GM06990 (cell line): ENCODE data around the gene SPSB1.

ENCODE experiments used
- DNase-seq: peaks from one replicate; pipeline ENCODE4 v3.0.0-alpha.2; 2011; ENCODE audit not compliant: insufficient read length; ENCODE audit errors: extremely low read depth
- H3K27me3 ChIP-seq: replicated peaks from 2 replicates; pipeline ENCODE4 v1.6.0; 2011; ENCODE audit warnings: low read length; ENCODE audit not compliant: control insufficient read depth, insufficient read depth
- H3K36me3 ChIP-seq: 2 replicates; pipeline ENCODE4 v1.5.1; 2011; ENCODE audit warnings: low read length; ENCODE audit not compliant: control insufficient read depth, insufficient read depth
- H3K4me3 ChIP-seq: replicated peaks from 2 replicates; pipeline ENCODE4 v1.5.1; 2011; ENCODE audit warnings: low read depth, mild to moderate bottlenecking, control low read depth, low read length
- TF ChIP-seq, protein P1 (sequence below): IDR thresholded peaks from 2 replicates; pipeline ENCODE4 v1.5.1; 2011; ENCODE audit warnings: low read length, control low read depth, mild to moderate bottlenecking, inconsistent platforms; ENCODE audit not compliant: insufficient read depth, poor library complexity, severe bottlenecking

Gene SPSB1

DNA sequence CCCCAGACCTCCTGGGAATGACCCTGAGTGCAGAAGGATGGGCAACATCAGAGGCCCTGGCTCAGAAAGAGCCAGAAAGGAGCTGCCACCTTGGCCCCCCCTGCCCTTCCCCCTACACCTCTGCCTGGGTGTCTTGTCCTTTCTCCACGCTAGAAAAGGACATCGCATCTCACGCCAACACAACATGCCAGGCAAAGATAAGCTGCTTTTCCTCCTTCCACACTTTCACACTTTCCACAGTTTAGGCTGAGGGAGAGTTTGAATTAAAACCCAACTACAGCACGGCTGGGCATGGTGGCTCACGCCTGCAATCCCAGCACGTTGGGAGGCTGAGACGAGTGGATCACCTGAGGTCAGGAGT lies 109.5 kb downstream of the SPSB1 start:
- Histone ChIP-seq H3K36me3 (no peaks in the 10 kb centered on the region), H3K27me3 (no peaks in the 10 kb centered on the region; the same call in 1 of the 2 replicates), H3K4me3 (no peak overlapping the region)
- TF ChIP-seq, protein P1, sequence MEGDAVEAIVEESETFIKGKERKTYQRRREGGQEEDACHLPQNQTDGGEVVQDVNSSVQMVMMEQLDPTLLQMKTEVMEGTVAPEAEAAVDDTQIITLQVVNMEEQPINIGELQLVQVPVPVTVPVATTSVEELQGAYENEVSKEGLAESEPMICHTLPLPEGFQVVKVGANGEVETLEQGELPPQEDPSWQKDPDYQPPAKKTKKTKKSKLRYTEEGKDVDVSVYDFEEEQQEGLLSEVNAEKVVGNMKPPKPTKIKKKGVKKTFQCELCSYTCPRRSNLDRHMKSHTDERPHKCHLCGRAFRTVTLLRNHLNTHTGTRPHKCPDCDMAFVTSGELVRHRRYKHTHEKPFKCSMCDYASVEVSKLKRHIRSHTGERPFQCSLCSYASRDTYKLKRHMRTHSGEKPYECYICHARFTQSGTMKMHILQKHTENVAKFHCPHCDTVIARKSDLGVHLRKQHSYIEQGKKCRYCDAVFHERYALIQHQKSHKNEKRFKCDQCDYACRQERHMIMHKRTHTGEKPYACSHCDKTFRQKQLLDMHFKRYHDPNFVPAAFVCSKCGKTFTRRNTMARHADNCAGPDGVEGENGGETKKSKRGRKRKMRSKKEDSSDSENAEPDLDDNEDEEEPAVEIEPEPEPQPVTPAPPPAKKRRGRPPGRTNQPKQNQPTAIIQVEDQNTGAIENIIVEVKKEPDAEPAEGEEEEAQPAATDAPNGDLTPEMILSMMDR: no peak
- no peak for DNase-seq

DNA sequence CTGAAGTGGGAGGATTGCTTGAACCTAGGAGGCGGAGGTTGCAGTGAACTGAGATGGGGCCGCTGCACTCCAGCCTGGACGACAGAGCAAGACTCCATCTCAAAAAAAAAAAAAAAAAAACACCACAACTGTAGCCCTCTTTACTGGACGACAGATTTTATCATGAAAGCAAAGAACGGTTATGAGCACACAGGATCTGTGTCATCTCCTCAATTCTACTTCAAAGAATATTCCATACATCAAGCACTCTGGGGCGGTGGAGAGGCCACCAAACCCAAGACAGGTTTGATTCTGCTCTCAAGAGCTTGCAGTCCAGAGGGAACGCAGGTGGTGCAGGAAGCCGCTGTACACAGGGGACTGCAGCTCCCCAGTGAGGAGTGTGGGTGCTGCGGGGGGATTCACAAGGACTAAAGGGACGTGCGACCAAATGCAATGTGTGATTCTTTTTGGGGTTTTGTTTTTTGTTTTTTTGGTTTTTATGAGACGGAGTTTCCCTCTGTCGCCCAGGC lies 110.1 kb downstream of the SPSB1 start:
- Histone ChIP-seq H3K36me3 (no peaks in the 10 kb centered on the region), H3K27me3 (no peaks in the 10 kb centered on the region; the same call in 1 of the 2 replicates), H3K4me3 (no peak overlapping the region)
- no peak for DNase-seq
- TF ChIP-seq, protein P1: no peak

DNA sequence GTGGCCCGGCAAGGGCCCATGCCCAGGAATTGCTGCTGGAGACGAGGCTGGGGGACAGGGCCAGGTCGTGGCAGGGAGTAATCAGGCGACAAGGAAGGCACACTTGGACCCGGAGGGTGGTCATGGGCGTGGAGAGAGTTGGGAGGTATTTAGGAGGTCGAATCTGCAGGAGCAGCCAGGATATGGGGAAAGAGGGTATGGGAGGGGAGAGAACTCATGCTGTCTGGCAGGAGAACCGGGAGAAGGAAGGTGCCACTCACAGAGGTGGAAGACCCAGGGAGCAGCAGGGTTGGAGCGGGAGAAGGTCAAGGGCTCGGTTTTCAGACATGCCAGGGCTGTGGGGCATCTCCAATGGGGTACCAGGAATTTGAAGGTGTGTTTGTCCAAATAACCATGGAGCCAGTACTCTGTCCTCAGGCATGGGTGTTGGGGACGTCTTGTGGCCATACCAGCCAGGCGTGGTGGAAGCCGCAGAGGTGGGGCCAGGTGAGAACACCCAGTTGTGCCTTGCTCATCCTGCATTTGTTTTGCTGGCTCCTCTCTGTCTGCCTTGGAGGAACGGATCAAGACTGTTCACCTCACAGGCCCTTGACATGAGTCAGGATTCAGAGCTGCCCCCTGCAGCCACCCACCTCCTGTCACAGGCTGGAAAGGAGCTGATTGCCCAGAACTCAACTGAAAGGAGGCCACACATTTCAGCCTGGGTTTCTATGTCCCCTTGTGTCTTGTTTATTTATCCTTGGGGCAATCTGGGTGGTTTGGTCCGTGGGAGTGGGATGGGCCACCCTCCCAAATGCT lies 111.6 kb downstream of the SPSB1 start:
- no peaks in the 10 kb centered on the region for H3K27me3 ChIP-seq

DNA sequence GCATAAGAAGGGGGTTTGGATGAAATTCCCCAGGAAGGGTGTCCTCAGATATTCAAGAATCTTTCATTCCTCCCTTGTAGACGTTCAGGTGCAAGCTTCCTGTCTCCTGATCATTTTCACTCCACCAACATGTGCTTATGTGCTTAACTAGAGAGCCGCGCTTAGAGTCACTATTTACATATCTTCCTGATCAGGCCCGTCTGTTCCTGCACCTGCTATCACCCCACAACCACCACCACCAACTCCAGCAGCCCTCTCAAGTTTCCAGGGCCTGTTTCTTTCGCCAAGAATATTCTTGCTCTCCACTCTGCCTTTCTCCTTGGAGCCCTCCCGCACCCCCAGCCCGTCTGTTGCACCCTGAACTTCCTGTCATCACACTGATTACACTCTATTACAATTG lies 113.4 kb downstream of the SPSB1 start:
- TF ChIP-seq, protein P1: no peak
- Histone ChIP-seq H3K27me3 (no peaks in the 10 kb centered on the region), H3K4me3 (no peak overlapping the region), H3K36me3 (no peaks in the 10 kb centered on the region)
- DNase-seq: no peak

More for the DNA sequence above, 111.6 kb downstream of the SPSB1 start:
- no peak for DNase-seq
- no peaks in the 10 kb centered on the region for H3K36me3 ChIP-seq
- H3K4me3 ChIP-seq: no peak overlapping the region
- TF ChIP-seq, protein P1: no peak

DNA sequence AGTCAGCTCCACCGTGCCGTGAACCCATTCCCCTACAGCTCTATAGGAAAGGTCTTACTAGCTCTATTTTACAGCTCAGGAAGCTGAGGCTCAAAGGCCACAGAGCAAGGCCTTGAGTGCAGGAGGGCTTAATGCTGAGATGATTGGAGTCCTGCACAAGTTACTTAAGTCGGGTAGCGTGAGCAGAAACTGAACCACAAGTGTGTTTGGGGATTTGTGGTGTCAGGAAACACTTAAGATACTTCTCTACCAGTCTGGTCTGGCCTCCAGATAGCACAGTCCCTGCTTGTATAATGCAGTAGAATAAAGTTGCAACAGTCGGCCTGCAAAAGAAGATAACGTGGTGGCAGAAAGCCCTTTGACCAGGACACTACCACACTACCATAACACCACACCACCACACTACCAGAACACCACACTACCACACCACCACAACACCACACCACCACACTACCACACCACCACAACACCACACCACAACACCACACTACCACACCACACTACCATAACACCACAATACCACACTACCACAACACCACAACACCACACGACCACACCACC lies 118.1 kb downstream of the SPSB1 start:
- peak; percentile 64 for DNase-seq
- TF ChIP-seq, protein P1: no peak
- H3K4me3 ChIP-seq: no peak overlapping the region
- H3K36me3 ChIP-seq: no peaks in the 10 kb centered on the region
- no peaks in the 10 kb centered on the region for H3K27me3 ChIP-seq
